Esophagus muscularis mucosa (tissue), 4 donors: ENCODE data around the gene C1orf210.

Experiments
- EP300 ChIP-seq: sonication (generic); formaldehyde crosslinking; IDR thresholded peaks from one replicate; pipeline ENCODE4 v1.6.1; 2017; ENCODE audit warnings: antibody characterized with exemption
- POLR2A ChIP-seq: fragments of 450-650 bp; IDR thresholded peaks from one replicate; pipeline ENCODE4 v1.6.1; 2017; ENCODE audit warnings: antibody characterized with exemption, moderate library complexity, mild to moderate bottlenecking, low read depth
- POLR2AphosphoS5 ChIP-seq, 2 donors: sonication (generic); formaldehyde crosslinking; IDR thresholded peaks; one replicate each; pipeline ENCODE4 v1.6.1; 2017; ENCODE audit warnings: antibody characterized with exemption in 2 of 2
- TF ChIP-seq, protein P1 (sequence below), 3 experiments: fragments of 200-600 bp in 2 of 3; fragments of 450-650 bp in 1 of 3; sonication (generic) in 2 of 3; IDR thresholded peaks; one replicate each; pipeline ENCODE4 v1.5.1; 2017 to 2019; ENCODE audit warnings: antibody characterized with exemption in 3 of 3, mild to moderate bottlenecking in 2 of 3, moderate library complexity in 1 of 3

DNA sequence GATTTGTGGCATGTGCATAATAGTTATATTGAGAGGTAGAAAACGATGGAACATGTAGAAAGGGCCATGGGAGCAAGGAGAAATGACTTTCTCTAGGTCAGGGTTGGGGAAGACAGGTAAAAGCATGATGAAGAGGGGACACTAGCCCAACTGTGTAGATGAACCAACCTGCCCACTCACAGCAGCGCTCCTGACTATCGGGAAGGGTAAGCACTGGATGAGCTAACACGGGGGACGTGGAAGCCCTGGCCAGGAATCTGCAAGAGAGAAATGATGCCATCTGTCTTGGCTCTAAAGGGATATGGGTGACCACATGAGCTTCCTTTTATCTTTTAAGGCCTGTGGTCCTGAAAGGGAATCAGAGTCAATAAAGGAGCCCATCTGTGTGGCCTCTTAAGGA is 51.8 kb downstream of the C1orf210 start:
- TF ChIP-seq POLR2AphosphoS5 (IDR thresholded peaks at IDR 0.05): no peak
- TF ChIP-seq, protein P1, sequence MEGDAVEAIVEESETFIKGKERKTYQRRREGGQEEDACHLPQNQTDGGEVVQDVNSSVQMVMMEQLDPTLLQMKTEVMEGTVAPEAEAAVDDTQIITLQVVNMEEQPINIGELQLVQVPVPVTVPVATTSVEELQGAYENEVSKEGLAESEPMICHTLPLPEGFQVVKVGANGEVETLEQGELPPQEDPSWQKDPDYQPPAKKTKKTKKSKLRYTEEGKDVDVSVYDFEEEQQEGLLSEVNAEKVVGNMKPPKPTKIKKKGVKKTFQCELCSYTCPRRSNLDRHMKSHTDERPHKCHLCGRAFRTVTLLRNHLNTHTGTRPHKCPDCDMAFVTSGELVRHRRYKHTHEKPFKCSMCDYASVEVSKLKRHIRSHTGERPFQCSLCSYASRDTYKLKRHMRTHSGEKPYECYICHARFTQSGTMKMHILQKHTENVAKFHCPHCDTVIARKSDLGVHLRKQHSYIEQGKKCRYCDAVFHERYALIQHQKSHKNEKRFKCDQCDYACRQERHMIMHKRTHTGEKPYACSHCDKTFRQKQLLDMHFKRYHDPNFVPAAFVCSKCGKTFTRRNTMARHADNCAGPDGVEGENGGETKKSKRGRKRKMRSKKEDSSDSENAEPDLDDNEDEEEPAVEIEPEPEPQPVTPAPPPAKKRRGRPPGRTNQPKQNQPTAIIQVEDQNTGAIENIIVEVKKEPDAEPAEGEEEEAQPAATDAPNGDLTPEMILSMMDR (IDR thresholded peaks at IDR 0.05): no peak
- no peak for TF ChIP-seq EP300
- TF ChIP-seq POLR2A: no peak
